Measurements from ENCODE around the gene OSBPL5.

- TF ChIP-seq MAX (IDR thresholded peaks at IDR 0.05), result no peak
- TF ChIP-seq CREB1 (IDR thresholded peaks at IDR 0.05; ENCODE audit: low read depth), result no peak
- TF ChIP-seq TAF1 (IDR thresholded peaks at IDR 0.05; ENCODE audit: low read depth), result no peak
- no peak for TF ChIP-seq CEBPB (IDR thresholded peaks at IDR 0.05)
- TF ChIP-seq FOXM1 (IDR thresholded peaks at IDR 0.05; ENCODE audit: borderline replicate concordance, low read depth), result no peak
- no peak for TF ChIP-seq EP300 (IDR thresholded peaks at IDR 0.05; ENCODE audit: borderline replicate concordance)
- no peak for TF ChIP-seq TEAD4 (IDR thresholded peaks at IDR 0.05)
- TF ChIP-seq RAD21 (IDR thresholded peaks at IDR 0.05; ENCODE audit: low read depth), result no peak
Measured at GRCh38 chr11:3183523-3183922, 18.4 kb upstream of the OSBPL5 start.

All from Ishikawa (cell line).